ENCODE data around the gene IL31RA.

The IL31RA gene

DNA sequence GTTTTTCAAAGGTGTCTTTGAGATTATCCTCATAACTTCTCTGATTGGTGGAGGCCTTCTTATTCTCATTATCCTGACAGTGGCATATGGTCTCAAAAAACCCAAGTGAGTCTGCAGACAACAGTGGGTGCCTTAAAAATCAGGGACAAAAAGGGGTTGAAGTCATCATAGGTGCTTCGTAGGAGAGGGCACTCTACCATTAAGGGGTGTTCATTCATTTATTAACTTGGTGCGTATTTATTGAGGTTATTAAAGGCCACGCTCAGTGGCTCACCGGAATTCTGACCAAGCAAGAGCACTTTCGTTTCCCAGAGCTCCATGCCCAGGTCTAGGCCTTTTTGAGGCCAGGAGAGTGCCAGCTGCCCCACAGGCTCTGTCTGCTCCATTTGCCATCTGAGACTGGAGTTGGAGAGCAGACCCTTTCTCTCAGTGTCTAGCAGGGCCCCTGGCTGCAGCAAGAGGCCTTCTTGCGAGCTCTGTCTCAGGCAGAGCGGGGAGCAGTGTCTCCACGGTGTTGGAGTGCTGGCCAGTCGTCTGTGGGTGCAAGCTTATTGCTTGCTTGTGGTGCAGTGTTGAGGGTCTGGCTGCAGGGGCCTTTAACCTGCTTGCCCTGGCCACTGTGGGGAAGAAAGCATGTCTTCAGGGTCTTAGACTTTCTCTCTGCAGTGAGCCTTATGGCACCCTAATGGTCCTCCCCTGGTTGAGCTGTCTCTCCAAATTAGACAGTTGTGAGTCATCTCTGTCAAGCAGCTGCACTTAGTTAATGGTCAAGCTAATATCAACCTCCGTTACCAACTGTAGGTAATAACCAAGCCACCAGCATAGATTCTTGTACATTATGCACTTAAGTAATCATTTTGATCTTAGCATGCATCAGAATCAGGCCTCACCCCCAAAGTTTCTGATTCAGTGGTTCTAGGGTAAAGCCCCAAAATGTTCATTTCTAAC lies 62.6 kb downstream of the IL31RA start:
- DNase-seq (ENCODE audit: low read depth) = peak; percentile 48
- H3K4me3 ChIP-seq (ENCODE audit: control insufficient read depth, low read depth, low read length) = no peak overlapping the region
- TF ChIP-seq, protein P1, sequence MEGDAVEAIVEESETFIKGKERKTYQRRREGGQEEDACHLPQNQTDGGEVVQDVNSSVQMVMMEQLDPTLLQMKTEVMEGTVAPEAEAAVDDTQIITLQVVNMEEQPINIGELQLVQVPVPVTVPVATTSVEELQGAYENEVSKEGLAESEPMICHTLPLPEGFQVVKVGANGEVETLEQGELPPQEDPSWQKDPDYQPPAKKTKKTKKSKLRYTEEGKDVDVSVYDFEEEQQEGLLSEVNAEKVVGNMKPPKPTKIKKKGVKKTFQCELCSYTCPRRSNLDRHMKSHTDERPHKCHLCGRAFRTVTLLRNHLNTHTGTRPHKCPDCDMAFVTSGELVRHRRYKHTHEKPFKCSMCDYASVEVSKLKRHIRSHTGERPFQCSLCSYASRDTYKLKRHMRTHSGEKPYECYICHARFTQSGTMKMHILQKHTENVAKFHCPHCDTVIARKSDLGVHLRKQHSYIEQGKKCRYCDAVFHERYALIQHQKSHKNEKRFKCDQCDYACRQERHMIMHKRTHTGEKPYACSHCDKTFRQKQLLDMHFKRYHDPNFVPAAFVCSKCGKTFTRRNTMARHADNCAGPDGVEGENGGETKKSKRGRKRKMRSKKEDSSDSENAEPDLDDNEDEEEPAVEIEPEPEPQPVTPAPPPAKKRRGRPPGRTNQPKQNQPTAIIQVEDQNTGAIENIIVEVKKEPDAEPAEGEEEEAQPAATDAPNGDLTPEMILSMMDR (conservative IDR thresholded peaks at IDR 0.05; ENCODE audit: control insufficient read depth, insufficient read depth, low read depth, low read length) = no peak

DNA sequence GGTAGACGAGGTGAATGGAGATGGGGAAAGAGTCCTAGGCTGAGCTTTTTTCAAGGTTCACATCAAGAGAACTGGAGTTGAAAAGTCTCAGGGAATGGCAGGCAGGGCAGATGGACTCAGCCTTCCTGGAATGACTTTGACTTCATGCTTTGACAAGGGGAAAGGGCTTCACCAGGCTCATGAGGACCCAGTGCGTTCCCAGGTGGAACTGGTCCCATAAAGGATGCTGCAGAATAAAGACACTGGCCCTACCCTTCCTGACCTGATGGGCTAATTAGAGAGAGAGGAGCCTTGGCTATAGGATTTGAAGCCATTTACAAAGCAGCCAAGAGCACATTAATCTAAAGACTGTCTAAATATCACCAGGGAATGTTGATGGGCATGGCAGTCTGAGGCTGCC lies 63.8 kb downstream of the IL31RA start:
- H3K4me3 ChIP-seq (ENCODE audit: control insufficient read depth, low read depth, low read length) = no peak overlapping the region
- TF ChIP-seq, protein P1 (conservative IDR thresholded peaks at IDR 0.05; ENCODE audit: control insufficient read depth, insufficient read depth, low read depth, low read length) = no peak
- no peak for DNase-seq (ENCODE audit: low read depth)

DNA sequence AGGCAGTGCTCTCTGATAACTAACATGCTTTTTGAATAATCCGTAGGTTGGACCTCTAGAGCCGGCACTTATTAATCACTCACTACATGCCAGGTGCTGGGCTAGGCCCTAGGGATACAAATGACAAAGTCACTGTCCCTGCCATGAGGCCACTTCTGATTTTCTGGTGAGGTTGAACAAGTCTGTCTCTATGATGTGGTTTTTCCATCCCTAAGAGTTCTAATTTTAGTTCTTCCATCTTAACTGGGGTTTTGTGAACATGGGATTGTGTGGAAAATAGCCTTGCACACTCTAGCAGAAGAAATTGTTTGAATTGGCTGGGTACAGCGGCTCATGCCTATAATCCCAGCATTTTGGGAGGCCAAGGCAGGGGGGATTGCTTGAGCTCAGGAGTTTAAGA lies 64.6 kb downstream of the IL31RA start:
- TF ChIP-seq, protein P1 (conservative IDR thresholded peaks at IDR 0.05; ENCODE audit: control insufficient read depth, insufficient read depth, low read depth, low read length) = no peak
- H3K4me3 ChIP-seq (ENCODE audit: control insufficient read depth, low read depth, low read length) = no peak overlapping the region
- no peak for DNase-seq (ENCODE audit: low read depth)

DNA sequence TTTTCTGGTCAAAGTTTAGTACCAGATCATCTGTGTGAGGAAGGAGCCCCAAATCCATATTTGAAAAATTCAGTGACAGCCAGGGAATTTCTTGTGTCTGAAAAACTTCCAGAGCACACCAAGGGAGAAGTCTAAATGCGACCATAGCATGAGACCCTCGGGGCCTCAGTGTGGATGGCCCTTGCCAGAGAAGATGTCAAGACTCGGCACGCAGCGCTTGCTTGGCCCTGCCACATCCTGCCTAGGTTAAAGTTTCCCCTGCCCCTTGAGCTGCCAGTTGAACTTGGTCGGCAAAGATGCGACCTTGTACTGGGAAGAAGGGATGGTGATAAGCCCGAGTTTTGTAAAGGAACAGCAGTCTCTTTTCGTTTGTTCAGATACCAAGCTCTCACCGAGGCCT lies 65.8 kb downstream of the IL31RA start:
- TF ChIP-seq, protein P1 (conservative IDR thresholded peaks at IDR 0.05; ENCODE audit: control insufficient read depth, insufficient read depth, low read depth, low read length) = no peak
- DNase-seq (ENCODE audit: low read depth) = no peak
- H3K4me3 ChIP-seq (ENCODE audit: control insufficient read depth, low read depth, low read length) = no peak overlapping the region

DNA sequence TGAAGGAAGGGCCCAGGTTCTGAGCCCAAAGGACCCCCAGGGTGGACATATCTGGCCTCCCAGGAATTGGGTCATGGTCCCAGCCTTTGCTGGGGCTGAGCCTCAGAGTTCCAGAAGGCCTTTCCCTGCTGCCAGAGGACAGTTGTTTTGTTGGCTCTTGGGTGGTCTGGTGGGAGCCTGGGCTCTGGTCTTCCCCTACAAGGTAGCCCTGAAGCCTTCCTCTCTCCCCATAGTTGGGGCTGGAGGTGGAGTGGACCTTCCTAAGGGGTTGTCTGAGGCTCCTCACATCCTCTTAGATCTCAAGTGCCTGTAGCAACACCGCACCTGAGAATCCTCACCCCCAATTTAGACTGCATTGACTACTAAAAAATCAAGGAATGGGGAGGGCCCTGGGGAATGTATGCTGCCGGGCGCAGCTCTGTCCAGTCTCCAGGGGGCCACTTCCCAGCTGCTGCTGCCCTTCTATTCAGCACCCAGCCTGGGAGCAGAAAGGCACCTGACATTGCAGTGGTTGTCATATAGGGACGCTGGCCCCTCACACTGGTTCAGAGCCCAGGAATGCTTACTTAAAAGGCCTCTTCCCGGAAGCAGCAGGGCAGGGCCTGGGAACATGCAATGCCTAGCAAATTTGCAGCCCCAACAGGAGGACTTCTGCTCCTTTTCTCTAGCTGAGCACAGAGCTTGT lies 66.4 kb downstream of the IL31RA start:
- DNase-seq (ENCODE audit: low read depth) = no peak
- TF ChIP-seq, protein P1 (conservative IDR thresholded peaks at IDR 0.05; ENCODE audit: control insufficient read depth, insufficient read depth, low read depth, low read length) = no peak
- no peak overlapping the region for H3K4me3 ChIP-seq (ENCODE audit: control insufficient read depth, low read depth, low read length)

DNA sequence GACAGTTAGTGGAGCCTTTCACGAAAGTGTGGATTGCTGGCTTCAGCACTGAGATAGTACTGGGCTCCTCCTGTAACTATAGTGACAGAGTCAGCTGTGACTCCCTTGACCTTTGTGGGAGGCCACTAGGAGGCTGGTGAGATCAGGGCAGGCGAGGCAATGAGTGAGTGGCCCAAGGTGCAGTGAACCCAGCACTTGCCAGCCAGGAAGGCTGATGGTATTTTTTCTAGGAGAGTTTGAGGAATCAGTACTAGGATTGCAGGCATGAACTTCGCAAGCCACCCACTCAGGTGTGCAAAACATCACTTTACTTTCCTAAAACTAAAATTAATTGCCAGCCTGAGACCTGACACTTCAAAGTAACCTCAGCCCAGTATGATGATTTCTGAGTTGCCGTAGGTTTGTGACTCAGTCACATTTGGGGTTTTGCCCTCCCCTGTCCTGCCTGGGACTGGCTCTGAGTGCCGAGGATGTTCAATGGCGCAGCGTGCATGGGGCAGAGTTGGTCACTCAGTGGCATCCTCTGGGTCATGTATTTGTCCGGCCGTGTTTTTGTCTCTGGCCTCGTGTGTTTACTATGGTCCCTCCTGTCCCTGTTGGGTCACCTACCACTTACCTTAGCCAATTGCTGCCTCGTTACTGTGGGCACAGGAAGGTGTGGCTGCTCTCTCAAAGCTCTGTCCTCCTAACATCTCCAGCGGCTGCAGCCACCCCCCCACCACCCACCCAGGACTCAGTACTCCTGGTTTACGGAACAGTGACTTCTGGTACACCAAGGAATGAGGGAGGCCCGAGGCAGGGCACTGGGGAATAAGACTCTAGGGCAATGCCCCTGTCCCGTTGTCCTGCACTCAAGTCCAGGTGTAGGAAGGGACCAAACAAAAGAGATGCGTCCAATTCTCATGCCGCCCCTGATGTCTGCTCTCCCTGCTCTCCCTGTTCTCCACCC lies 67.2 kb downstream of the IL31RA start:
- TF ChIP-seq, protein P1 (conservative IDR thresholded peaks at IDR 0.05; ENCODE audit: control insufficient read depth, insufficient read depth, low read depth, low read length) = no peak
- DNase-seq (ENCODE audit: low read depth) = no peak
- no peak overlapping the region for H3K4me3 ChIP-seq (ENCODE audit: control insufficient read depth, low read depth, low read length)
